Osteocyte (in vitro differentiated cells): ENCODE results near the gene TWNK. TPM values are rescaled to one million over a fixed set of nuclear protein-coding genes. Genes with fewer than 3 reads are reported as not detected.

Experiments
- DNase-seq: peaks from one replicate; pipeline ENCODE4 v3.0.0; 2021; ENCODE audit warnings: mixed read lengths; ENCODE audit not compliant: unreplicated experiment; ENCODE audit errors: extremely low spot score
- H3K27ac Mint-ChIP-seq: one replicate; pipeline ENCODE4 v1.8.0; 2021; ENCODE audit warnings: mild to moderate bottlenecking, mixed read lengths; ENCODE audit not compliant: unreplicated experiment
- H3K27me3 Mint-ChIP-seq: one replicate; pipeline ENCODE4 v1.8.0; 2021; ENCODE audit warnings: mixed read lengths; ENCODE audit not compliant: unreplicated experiment
- H3K36me3 Mint-ChIP-seq: one replicate; pipeline ENCODE4 v1.8.0; 2021; ENCODE audit warnings: mixed read lengths; ENCODE audit not compliant: unreplicated experiment
- H3K4me1 Mint-ChIP-seq: one replicate; pipeline ENCODE4 v1.8.0; 2021; ENCODE audit warnings: mixed read lengths; ENCODE audit not compliant: unreplicated experiment
- H3K4me3 Mint-ChIP-seq: one replicate; pipeline ENCODE4 v1.8.0; 2021; ENCODE audit warnings: mild to moderate bottlenecking, moderate library complexity, mixed read lengths; ENCODE audit not compliant: unreplicated experiment
- H3K9me3 Mint-ChIP-seq: one replicate; pipeline ENCODE4 v1.8.0; 2021; ENCODE audit warnings: mixed read lengths; ENCODE audit not compliant: unreplicated experiment
- CTCF ChIP-seq: fragments of 200-600 bp; sonication (generic); IDR thresholded peaks from 2 replicates; pipeline ENCODE4 v1.5.0; 2021; ENCODE audit warnings: antibody characterized with exemption, mild to moderate bottlenecking, moderate library complexity
- total RNA-seq: library from RNA; stranded (reverse); gene quantifications from 2 replicates; pipeline ENCODE4 v1.2.1, GENCODE V29; 2021

TWNK gene
- total RNA-seq, 1 donor from 2014 or later: 7.1 TPM

GRCh38 chr10:100948916-100949315, 38.4 kb upstream of the TWNK start:
- peaks cover 44% of the 10 kb centered on the region for H3K36me3 Mint-ChIP-seq

GRCh38 chr10:100960251-100960650, 27.1 kb upstream of the TWNK start:
- H3K36me3 Mint-ChIP-seq: peaks cover 52% of the 10 kb centered on the region
- no peak for TF ChIP-seq CTCF
- no peak overlapping the region for H3K27ac Mint-ChIP-seq
- H3K9me3 Mint-ChIP-seq: no peaks in the 10 kb centered on the region
- DNase-seq: no peak
- no peaks in the 10 kb centered on the region for H3K4me1 Mint-ChIP-seq
- H3K27me3 Mint-ChIP-seq: no peaks in the 10 kb centered on the region
- H3K4me3 Mint-ChIP-seq: no peak overlapping the region

More at GRCh38 chr10:100948916-100949315, 38.4 kb upstream of the TWNK start:
- H3K27me3 Mint-ChIP-seq: no peaks in the 10 kb centered on the region
- no peak for DNase-seq
- H3K27ac Mint-ChIP-seq: no peak overlapping the region
- H3K4me3 Mint-ChIP-seq: no peak overlapping the region
- no peaks in the 10 kb centered on the region for H3K9me3 Mint-ChIP-seq
- no peak for TF ChIP-seq CTCF
- H3K4me1 Mint-ChIP-seq: no peaks in the 10 kb centered on the region

DNA sequence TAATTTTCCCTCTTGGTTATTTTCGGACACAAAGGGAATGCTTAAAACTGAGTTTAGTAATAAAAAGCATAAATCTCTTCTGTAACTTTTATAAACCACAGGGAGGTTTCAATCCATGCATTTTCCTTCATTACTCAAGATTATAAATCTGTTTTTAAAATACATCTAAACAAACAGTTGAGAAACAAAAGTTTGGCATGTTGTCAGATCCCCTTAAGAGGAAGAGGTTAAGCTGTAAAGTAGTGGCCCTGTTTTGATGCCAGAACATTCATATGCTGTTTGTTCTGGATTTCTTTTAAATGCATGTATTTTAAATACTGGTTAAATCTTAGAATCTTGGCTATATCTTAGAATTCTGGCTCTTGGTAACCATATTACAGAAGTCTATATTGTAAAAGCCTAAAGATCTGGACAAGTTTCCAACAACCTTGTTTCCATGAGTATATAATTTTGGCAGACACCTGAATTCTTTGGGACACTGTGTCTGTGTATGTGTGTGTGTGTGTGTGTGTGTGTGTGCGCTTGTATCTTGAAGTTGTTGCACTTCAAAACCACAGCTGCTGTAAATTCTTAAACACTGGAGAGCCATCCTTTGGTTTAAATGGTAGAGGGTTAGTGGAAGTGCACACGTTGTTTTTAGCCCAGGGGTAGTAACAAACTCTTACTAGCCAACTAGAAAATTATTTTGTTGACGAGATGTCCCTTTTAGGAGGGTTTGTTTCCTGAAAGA, 24.8 kb upstream of the TWNK start:
- Mint-ChIP-seq H3K27me3 (no peaks in the 10 kb centered on the region), H3K9me3 (no peaks in the 10 kb centered on the region), H3K4me3 (no peak overlapping the region), H3K36me3 (peaks cover 42% of the 10 kb centered on the region), H3K4me1 (no peaks in the 10 kb centered on the region), H3K27ac (no peak overlapping the region)
- no peak for DNase-seq
- TF ChIP-seq CTCF: no peak

- peaks cover 39% of the 10 kb centered on the region for H3K36me3 Mint-ChIP-seq
- no peaks in the 10 kb centered on the region for H3K9me3 Mint-ChIP-seq
- no peak overlapping the region for H3K4me3 Mint-ChIP-seq
- H3K4me1 Mint-ChIP-seq: peaks cover 6% of the 10 kb centered on the region
- no peak for DNase-seq
- no peaks in the 10 kb centered on the region for H3K27me3 Mint-ChIP-seq
- no peak overlapping the region for H3K27ac Mint-ChIP-seq
- no peak for TF ChIP-seq CTCF
Measured at GRCh38 chr10:100963826-100964225, 23.5 kb upstream of the TWNK start.

- no peak for TF ChIP-seq CTCF
- no peak overlapping the region for H3K27ac Mint-ChIP-seq
- H3K4me1 Mint-ChIP-seq: peaks cover 11% of the 10 kb centered on the region
- no peaks in the 10 kb centered on the region for H3K27me3 Mint-ChIP-seq
- H3K4me3 Mint-ChIP-seq: no peak overlapping the region
- H3K9me3 Mint-ChIP-seq: no peaks in the 10 kb centered on the region
- DNase-seq: no peak
- H3K36me3 Mint-ChIP-seq: peaks cover 23% of the 10 kb centered on the region
Measured at GRCh38 chr10:100965820-100966219, 21.5 kb upstream of the TWNK start.
